GM21381 (cell line): Measurements from ENCODE around the gene GPATCH8.
"Not testable (repeated sequence)": the region's sequence is repeated elsewhere in the genome, so short reads cannot be mapped to it uniquely, and the experiment has no call there.

Experiments used
- ATAC-seq: cut with Tn5 transposase; IDR thresholded peaks from one replicate; pipeline ENCODE4 v1.9.1; 2021; ENCODE audit warnings: mild to moderate bottlenecking, moderate library complexity; ENCODE audit not compliant: unreplicated experiment

The GPATCH8 gene

GRCh38 chr17:44378171-44378705, 125.0 kb downstream of the GPATCH8 start:
- ATAC-seq = no peak

- no peak for ATAC-seq
Observed at GRCh38 chr17:44376779-44377178, 126.4 kb downstream of the GPATCH8 start.

- ATAC-seq = no peak
Observed at GRCh38 chr17:44376124-44376523, 127.1 kb downstream of the GPATCH8 start.

DNA sequence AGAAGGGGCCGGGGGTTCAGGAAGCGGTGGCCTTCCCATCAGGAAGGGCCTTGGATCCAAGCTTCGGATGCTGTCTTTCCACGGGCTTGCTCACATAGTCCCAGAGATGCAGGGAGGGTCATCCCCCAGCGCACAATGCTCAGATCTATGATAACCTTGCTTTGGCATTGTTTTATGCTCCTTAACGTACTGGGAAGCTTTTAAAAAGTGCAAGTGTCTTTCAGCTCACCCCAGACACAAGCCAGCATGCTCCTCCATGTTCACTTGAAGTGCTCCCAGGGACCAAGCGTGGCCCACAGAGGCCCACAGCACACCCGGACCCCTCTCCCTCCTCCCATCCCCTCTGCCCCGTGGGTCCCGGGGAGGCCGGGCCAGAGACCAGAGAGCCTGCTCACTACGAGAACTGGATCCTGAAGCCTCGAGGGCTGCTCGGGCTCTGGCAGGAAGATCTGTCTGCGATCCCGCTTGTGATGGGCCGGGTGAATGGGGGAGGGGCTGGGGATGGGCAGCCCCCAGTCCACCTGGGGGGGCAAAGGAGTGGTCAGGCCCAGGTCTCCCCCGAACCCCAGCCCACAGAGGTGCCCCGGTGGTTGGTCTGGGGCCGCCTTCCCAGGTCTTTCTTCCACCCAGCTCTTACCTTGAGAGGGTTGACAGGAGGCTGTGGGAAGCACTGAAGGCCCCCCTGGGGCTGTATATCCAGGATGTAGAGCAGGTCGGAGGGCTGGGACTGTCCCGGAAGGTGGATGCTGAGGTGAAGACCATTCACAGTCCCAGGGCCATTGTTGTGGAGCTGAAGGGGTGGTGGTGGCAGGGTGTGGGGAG, 127.8 kb downstream of the GPATCH8 start:
- ATAC-seq = no peak

- ATAC-seq = no peak
Observed at GRCh38 chr17:44374306-44375195, 128.7 kb downstream of the GPATCH8 start.

DNA sequence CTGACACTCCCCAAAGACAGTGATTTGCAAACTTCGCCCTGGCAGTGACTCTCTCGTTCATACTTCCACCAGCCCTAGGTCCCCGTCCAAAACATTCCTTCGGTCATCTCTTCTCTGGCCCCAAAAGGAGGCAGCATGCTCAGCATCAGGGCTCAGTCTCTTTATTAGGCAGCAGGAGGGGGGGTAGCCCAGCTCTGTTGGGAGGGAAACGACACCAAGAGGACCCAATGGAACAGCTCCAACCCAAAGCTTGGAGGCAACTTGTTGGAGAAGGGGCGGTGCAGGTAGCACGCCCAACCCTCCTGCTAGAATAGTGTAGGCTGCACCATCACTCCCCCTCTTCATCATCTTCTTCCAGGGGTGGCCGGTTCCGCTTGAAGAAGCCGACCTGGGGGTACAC, 131.2 kb downstream of the GPATCH8 start:
- ATAC-seq = no peak

- not testable (repeated sequence) for ATAC-seq
Observed at GRCh38 chr17:44369414-44370023, 133.7 kb downstream of the GPATCH8 start.

DNA sequence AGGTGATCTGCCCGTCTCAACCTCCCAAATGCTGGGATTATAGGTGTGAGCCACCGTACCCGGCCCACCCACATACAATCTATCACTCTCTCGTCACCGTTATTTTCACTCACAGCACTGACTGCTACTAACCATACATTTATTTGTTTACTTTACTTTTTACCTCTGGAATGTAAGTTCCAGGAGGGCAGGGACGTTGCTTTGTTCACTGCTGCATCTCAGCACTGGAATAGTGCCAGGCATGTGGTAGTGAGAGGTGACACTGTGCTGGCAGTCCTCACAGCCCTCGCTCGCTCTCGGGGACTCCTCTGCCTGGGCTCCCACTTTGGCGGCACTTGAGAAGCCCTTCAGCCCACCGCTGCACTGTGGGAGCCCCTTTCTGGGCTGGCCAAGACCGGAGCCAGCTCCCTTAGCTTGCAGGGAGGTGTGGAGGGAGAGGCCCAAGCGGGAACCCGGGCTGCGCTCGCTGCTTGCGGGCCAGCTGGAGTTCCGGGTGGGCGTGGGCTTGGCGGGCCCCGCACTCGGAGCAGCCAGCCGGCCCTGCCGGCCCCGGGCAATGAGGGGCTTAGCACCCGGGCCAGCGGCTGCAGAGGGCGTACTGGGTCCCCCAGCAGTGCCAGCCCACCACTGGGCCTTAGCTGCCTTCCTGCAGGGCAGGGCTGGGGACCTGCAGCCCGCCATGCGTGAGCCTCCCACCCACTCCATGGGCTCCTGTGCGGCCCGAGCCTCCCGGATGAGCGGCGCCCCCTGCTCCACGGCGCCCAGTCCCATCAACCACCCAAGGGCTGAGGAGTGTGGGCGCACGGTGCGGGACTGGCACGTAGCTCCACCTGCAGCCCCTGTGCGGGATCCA, 134.6 kb downstream of the GPATCH8 start:
- ATAC-seq = not testable (repeated sequence)

- no peak for ATAC-seq
Observed at GRCh38 chr17:44367231-44367979, 135.8 kb downstream of the GPATCH8 start.

GRCh38 chr17:44365051-44365450, 138.2 kb downstream of the GPATCH8 start:
- ATAC-seq = not testable (repeated sequence)

- ATAC-seq = no peak
Observed at GRCh38 chr17:44363613-44364159, 139.5 kb downstream of the GPATCH8 start, which contains the start of gene FAM171A2. Gene FAM171A2, minus strand, starts transcription at chr17:44363853. Its CDS starts 139 bp downstream, at chr17:44363714.

GRCh38 chr17:44362949-44363612, 140.1 kb downstream of the GPATCH8 start:
- ATAC-seq = no peak

DNA sequence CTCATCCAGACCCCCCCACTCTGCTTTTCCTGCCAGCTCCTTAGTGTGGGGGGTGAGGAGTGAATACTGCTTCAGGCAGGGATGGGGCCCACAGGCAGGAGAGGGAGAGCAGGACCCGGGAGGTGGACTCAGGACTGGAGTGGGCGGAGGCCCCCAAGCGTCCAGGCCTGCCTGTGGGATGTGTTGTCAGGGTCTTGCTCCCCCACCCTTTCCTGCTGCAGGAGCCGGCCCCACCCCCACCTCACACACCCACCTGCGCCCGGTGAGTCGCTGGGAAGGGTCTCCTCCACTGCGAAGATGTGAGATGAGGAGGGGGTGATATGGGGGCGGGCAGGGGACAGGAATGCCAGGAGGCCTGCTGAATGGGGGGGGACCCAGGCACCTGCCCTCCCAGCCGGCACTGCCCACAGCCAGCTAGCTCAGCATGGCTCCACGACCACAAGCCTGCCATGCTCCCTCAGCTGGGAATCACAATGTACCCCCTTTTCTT, 140.7 kb downstream of the GPATCH8 start:
- ATAC-seq = no peak

GRCh38 chr17:44361292-44362260, 141.6 kb downstream of the GPATCH8 start:
- ATAC-seq = no peak

- ATAC-seq = no peak
Observed at GRCh38 chr17:44360826-44361225, 142.4 kb downstream of the GPATCH8 start.

- no peak for ATAC-seq
Observed at GRCh38 chr17:44360144-44360533, 143.1 kb downstream of the GPATCH8 start.

GRCh38 chr17:44359458-44360143, 143.6 kb downstream of the GPATCH8 start:
- ATAC-seq = no peak
